Sigmoid colon (tissue), 7 donors: ENCODE data around the gene SMAGP. TPM values are rescaled to one million over a fixed set of nuclear protein-coding genes. Genes with fewer than 3 reads are reported as not detected.

Experiments used
- DNase-seq: peaks from one replicate; pipeline ENCODE4 v3.0.0-alpha.2; 2019
- H3K27ac ChIP-seq, 4 donors: fragments of 200-600 bp; sonication (generic); one replicate each; pipeline ENCODE4 v1.5.1; 2016 to 2019; ENCODE audit warnings: mild to moderate bottlenecking in 1 of 4
- H3K27me3 ChIP-seq, 3 donors: fragments of 200-600 bp; sonication (generic); one replicate each; pipeline ENCODE4 v1.5.1; 2019; ENCODE audit warnings: mild to moderate bottlenecking in 1 of 3
- H3K36me3 ChIP-seq, 4 donors: fragments of 200-600 bp; sonication (generic); one replicate each; pipeline ENCODE4 v1.5.1; 2016 to 2019
- H3K4me1 ChIP-seq, 4 donors: fragments of 200-600 bp; sonication (generic); one replicate each; pipeline ENCODE4 v1.5.1; 2017 to 2019
- H3K4me3 ChIP-seq, 4 donors: fragments of 200-600 bp; sonication (generic); one replicate each; pipeline ENCODE4 v1.5.1; 2017 to 2019; ENCODE audit warnings: mild to moderate bottlenecking in 2 of 4, moderate library complexity in 1 of 4
- H3K9me3 ChIP-seq, 4 donors: fragments of 200-600 bp in 3 of 4; sonication (generic) in 3 of 4; one replicate each; pipeline versions ENCODE4 v1.5.1 to v1.6.1; 2013 to 2019
- CTCF ChIP-seq, 4 experiments: fragments of 450-650 bp in 3 of 4; fragments of 200-600 bp in 1 of 4; IDR thresholded peaks; one replicate each; pipeline ENCODE4 v1.5.1; 2016 to 2019; ENCODE audit warnings: antibody characterized with exemption in 4 of 4, mild to moderate bottlenecking in 3 of 4, moderate library complexity in 2 of 4
- EP300 ChIP-seq, 4 donors: sonication (generic); formaldehyde crosslinking; IDR thresholded peaks; one replicate each; pipeline ENCODE4 v1.6.1; 2017; ENCODE audit warnings: antibody characterized with exemption in 4 of 4
- POLR2A ChIP-seq, 2 donors: fragments of 450-650 bp; IDR thresholded peaks; one replicate each; pipeline ENCODE4 v1.6.1; 2016; ENCODE audit warnings: antibody characterized with exemption in 2 of 2, mild to moderate bottlenecking in 2 of 2, moderate library complexity in 2 of 2
- POLR2AphosphoS5 ChIP-seq, 4 donors: sonication (generic); formaldehyde crosslinking; IDR thresholded peaks; one replicate each; pipeline ENCODE4 v1.6.1; 2017; ENCODE audit warnings: antibody characterized with exemption in 4 of 4
- whole genome bisulfite sequencing, 2 donors: extraction: QIAGEN DNeasy Blood & Tissue Kit; methylation state at CpG; one replicate each; pipeline ENCODE4 v1.1.7; 2013; 5-methylcytosine and 5-hydroxymethylcytosine counted together
- intact Hi-C: fragments of 100-400 bp; cut with DNase I; formaldehyde crosslinking; loops from one replicate; pipeline ENCODE4 v1.15.1; 2023
- polyA plus RNA-seq, 3 donors: library from polyadenylated mRNA; stranded (reverse); fragments of 200-250 nt; gene quantifications; one replicate each; pipeline ENCODE4 v1.2.3, GENCODE V29; 2013
- total RNA-seq, 4 donors: library from RNA; depleted of rRNA; stranded (reverse); fragments of >200 nt; gene quantifications; one replicate each; pipeline ENCODE4 v1.1.0, GENCODE V29; 2016
- donor health status: healthy with polysubstance abuse.
- donor health status: Bipolar disorder and iron deficiency.
- donor health status: healthy.

The SMAGP gene
- total and polyA plus RNA-seq, 7 donors, result 1.9 to 81.7 (median 5.3) TPM

DNA sequence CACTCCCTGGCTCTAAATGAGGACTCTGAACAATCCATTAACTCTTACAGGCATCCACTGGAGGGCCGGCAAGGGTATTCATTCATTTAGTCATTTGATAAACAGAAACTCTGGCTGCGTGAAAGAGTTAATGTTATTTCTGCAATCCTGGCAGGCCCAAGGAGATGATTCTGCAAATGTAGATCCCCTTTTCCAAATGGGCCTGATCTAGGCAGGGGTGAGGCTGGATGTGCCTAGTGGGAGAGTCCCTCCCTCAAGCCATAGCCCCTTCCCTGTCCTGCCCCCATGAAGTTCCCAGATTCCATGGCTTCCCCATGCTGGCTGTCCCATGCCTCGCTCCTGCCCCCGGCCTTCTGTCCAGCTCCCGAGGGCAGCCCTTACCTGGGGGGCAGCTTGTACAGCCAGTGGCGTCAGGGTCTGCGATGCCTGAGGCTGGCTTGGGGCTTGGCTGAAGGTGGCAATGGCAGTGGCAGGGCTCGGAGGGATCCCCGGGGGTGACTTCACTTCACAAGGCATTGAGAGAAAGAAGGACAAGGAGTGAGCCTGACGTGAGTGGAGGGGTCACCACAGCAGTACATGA lies 70.8 kb downstream of the SMAGP start:
- TF ChIP-seq CTCF (IDR thresholded peaks at IDR 0.05) (no peak), POLR2A (IDR thresholded peaks at IDR 0.05) (no peak), EP300 (IDR thresholded peaks at IDR 0.05) (no peak), POLR2AphosphoS5 (IDR thresholded peaks at IDR 0.05) (no peak)
- H3K4me3 ChIP-seq, result no peak overlapping the region
- H3K27me3 ChIP-seq, result no peaks in the 10 kb centered on the region
- intact Hi-C loops, result no loop called here
- H3K9me3 ChIP-seq, result no peaks in the 10 kb centered on the region
- no peak for DNase-seq
- H3K4me1 ChIP-seq, result no peaks in the 10 kb centered on the region
- H3K27ac ChIP-seq, result no peak overlapping the region
- 93 to 96% methylated on average over 10 of the region's 10 CpGs for WGBS, 2 donors
- H3K36me3 ChIP-seq, result peaks cover 0 to 37% (median 6%) of the 10 kb centered on the region in 4 donors

DNA sequence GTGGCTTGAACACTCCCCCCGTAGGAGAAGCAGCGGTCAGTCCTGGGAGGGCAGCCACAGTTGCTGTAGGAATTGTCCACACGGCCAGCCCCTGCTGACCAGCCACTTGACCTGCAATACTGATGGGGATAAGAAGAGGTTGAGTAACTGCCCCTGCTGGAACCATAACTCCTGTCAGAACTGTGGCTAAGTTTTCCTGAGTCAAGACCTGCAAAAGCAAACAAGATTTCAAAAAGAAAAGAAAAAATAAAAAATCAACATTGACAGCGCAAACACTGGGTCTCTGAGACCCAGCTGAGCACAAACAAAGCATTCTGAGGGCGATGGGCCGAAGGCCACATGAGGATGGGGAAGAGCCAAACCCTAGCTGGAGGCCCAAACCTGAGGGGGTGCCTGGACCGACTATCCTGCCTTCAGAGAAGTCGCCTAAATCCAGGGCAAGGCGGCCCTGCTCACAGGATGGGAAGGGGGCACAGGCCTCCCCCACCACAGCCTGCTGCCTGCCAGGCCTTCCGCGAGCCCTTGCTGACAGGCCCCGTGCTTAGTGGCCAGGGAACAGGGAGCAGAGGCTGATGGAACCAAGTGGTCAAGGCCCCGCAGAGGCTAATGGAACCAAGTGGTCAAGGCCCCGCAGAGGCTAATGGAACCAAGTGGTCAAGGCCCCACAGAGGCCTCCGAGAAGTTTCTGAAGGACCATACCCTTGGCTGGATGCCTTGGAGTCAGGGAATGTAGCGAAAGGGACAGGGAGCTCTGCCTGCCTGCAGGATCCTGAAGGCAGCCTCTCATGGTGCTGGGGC lies 71.4 kb downstream of the SMAGP start:
- H3K4me1 ChIP-seq, result no peaks in the 10 kb centered on the region
- H3K4me3 ChIP-seq, result no peak overlapping the region
- no peak overlapping the region for H3K27ac ChIP-seq
- H3K36me3 ChIP-seq, result peaks cover 0 to 35% (median 5%) of the 10 kb centered on the region in 4 donors
- H3K9me3 ChIP-seq, result no peaks in the 10 kb centered on the region
- WGBS, 2 donors, result 90 to 91% methylated on average over 16 of the region's 16 CpGs
- intact Hi-C loops, result no loop called here
- no peak for DNase-seq
- no peaks in the 10 kb centered on the region for H3K27me3 ChIP-seq
- TF ChIP-seq CTCF (IDR thresholded peaks at IDR 0.05), result no peak
- TF ChIP-seq POLR2AphosphoS5 (IDR thresholded peaks at IDR 0.05), result no peak
- no peak for TF ChIP-seq POLR2A (IDR thresholded peaks at IDR 0.05)
- no peak for TF ChIP-seq EP300 (IDR thresholded peaks at IDR 0.05)

- TF ChIP-seq CTCF (IDR thresholded peaks at IDR 0.05) (no peak), EP300 (IDR thresholded peaks at IDR 0.05) (no peak)
- WGBS, 2 donors, result 95% methylated on average over 38 of the region's 38 CpGs
- intact Hi-C loops, result no loop called here
- no peak overlapping the region for H3K27ac ChIP-seq
- no peaks in the 10 kb centered on the region for H3K27me3 ChIP-seq
- H3K9me3 ChIP-seq, result no peaks in the 10 kb centered on the region
- H3K4me3 ChIP-seq, result no peak overlapping the region
- peaks cover 0 to 31% (median 4%) of the 10 kb centered on the region in 4 donors for H3K36me3 ChIP-seq
- no peak for DNase-seq
- no peaks in the 10 kb centered on the region for H3K4me1 ChIP-seq
These were observed 72.3 kb downstream of the SMAGP start for GRCh38 chr12:51197736-51198567.

GRCh38 chr12:51196547-51196946 lies 73.7 kb downstream of the SMAGP start:
- intact Hi-C loops, result no loop called here
- WGBS, 2 donors, result 94% methylated on average over 9 of the region's 9 CpGs
- no peaks in the 10 kb centered on the region for H3K9me3 ChIP-seq
- H3K27ac ChIP-seq, result no peak overlapping the region
- H3K36me3 ChIP-seq, result peaks cover 5 to 39% (median 6%) of the 10 kb centered on the region in 4 donors
- peak; percentile 41 for DNase-seq
- TF ChIP-seq CTCF (IDR thresholded peaks at IDR 0.05) (no peak), POLR2A (IDR thresholded peaks at IDR 0.05) (no peak), EP300 (IDR thresholded peaks at IDR 0.05) (no peak), POLR2AphosphoS5 (IDR thresholded peaks at IDR 0.05) (no peak)
- H3K4me1 ChIP-seq, result no peaks in the 10 kb centered on the region
- no peaks in the 10 kb centered on the region for H3K27me3 ChIP-seq
- no peak overlapping the region for H3K4me3 ChIP-seq
